PC-3 (cell line): ENCODE data around the gene SIPA1.

Experiments
- EZH2 ChIP-seq: fragments of 300-600 bp; sonication (generic); IDR thresholded peaks from one replicate; pipeline ENCODE4 v1.6.1; 2017; ENCODE audit warnings: antibody characterized with exemption, mild to moderate bottlenecking, low read length; ENCODE audit not compliant: unreplicated experiment
- EZH2phosphoT487 ChIP-seq: fragments of 300-600 bp; sonication (generic); IDR thresholded peaks from 2 replicates; pipeline ENCODE4 v1.6.1; 2018; ENCODE audit warnings: mild to moderate bottlenecking, antibody characterized with exemption, low read length, borderline replicate concordance
- TF ChIP-seq, protein P1 (sequence below): fragments of 300-600 bp; sonication (generic); conservative IDR thresholded peaks from 2 replicates; pipeline ENCODE4 v1.5.1; 2017; ENCODE audit warnings: antibody characterized with exemption, low read depth, mild to moderate bottlenecking, low read length

DNA sequence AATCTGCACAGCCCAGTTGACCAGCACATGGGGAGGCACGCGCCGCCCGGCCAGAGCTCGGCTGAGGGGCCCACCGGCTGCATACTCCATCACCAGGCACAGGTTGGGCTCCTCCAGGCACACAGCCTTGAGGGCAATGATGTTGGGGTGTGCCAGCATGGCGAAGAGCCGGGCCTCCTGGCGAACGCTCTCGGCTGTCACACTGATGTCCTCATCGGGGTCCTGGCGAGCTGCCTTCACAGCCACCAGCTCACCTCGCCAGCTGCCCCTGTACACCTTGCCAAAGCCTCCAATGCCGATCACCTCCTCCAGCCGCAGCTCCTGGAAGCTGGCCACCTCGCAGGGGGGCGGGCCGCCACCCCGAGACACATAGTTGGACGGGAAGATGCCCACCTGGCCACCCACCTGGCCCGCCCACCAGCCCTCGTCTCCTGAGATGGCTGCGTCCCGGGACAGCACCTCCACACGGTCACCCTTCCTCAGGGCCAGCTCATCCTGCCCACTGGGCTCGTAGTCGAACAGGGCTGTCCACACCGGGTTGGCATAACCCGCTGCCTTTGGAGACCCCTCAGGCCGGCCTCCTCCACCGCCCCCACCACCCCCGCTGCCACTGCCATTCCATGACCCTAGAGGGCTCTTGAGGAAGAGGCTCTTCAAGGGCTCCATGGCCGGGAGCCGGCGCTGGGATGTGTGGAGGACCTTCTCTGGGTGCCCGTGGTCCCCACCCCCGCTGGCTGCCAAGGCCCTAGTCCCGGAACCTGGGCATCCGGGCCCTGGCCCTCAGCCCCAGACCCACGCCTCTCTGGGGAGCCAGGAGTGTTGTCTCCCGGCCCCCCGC is 24.6 kb upstream of the SIPA1 start:
- TF ChIP-seq, protein P1, sequence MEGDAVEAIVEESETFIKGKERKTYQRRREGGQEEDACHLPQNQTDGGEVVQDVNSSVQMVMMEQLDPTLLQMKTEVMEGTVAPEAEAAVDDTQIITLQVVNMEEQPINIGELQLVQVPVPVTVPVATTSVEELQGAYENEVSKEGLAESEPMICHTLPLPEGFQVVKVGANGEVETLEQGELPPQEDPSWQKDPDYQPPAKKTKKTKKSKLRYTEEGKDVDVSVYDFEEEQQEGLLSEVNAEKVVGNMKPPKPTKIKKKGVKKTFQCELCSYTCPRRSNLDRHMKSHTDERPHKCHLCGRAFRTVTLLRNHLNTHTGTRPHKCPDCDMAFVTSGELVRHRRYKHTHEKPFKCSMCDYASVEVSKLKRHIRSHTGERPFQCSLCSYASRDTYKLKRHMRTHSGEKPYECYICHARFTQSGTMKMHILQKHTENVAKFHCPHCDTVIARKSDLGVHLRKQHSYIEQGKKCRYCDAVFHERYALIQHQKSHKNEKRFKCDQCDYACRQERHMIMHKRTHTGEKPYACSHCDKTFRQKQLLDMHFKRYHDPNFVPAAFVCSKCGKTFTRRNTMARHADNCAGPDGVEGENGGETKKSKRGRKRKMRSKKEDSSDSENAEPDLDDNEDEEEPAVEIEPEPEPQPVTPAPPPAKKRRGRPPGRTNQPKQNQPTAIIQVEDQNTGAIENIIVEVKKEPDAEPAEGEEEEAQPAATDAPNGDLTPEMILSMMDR = no peak; the same call in 1 of the 2 replicates
- no peak for TF ChIP-seq EZH2
- no peak for TF ChIP-seq EZH2phosphoT487
